GM06990 (cell line): ENCODE results near the gene ELOVL1.

ENCODE experiments used
- DNase-seq: peaks from one replicate; pipeline ENCODE4 v3.0.0-alpha.2; 2011; ENCODE audit not compliant: insufficient read length; ENCODE audit errors: extremely low read depth
- H3K27me3 ChIP-seq: replicated peaks from 2 replicates; pipeline ENCODE4 v1.6.0; 2011; ENCODE audit warnings: low read length; ENCODE audit not compliant: control insufficient read depth, insufficient read depth
- H3K36me3 ChIP-seq: 2 replicates; pipeline ENCODE4 v1.5.1; 2011; ENCODE audit warnings: low read length; ENCODE audit not compliant: control insufficient read depth, insufficient read depth
- H3K4me3 ChIP-seq: replicated peaks from 2 replicates; pipeline ENCODE4 v1.5.1; 2011; ENCODE audit warnings: low read depth, mild to moderate bottlenecking, control low read depth, low read length
- CTCF ChIP-seq: IDR thresholded peaks from 2 replicates; pipeline ENCODE4 v1.5.1; 2011; ENCODE audit warnings: low read length, control low read depth, mild to moderate bottlenecking, inconsistent platforms; ENCODE audit not compliant: insufficient read depth, poor library complexity, severe bottlenecking

ELOVL1 gene

GRCh38 chr1:43386676-43387075 lies 18.9 kb upstream of the ELOVL1 start:
- Histone ChIP-seq H3K4me3 (no peak overlapping the region), H3K27me3 (no peaks in the 10 kb centered on the region), H3K36me3 (peaks cover 18% of the 10 kb centered on the region)
- TF ChIP-seq CTCF: no peak
- DNase-seq: no peak

GRCh38 chr1:43383449-43383848 lies 15.6 kb upstream of the ELOVL1 start:
- no peak for DNase-seq
- no peak overlapping the region for H3K4me3 ChIP-seq
- no peak for TF ChIP-seq CTCF
- H3K27me3 ChIP-seq: no peaks in the 10 kb centered on the region
- peaks cover 18% of the 10 kb centered on the region for H3K36me3 ChIP-seq

DNA sequence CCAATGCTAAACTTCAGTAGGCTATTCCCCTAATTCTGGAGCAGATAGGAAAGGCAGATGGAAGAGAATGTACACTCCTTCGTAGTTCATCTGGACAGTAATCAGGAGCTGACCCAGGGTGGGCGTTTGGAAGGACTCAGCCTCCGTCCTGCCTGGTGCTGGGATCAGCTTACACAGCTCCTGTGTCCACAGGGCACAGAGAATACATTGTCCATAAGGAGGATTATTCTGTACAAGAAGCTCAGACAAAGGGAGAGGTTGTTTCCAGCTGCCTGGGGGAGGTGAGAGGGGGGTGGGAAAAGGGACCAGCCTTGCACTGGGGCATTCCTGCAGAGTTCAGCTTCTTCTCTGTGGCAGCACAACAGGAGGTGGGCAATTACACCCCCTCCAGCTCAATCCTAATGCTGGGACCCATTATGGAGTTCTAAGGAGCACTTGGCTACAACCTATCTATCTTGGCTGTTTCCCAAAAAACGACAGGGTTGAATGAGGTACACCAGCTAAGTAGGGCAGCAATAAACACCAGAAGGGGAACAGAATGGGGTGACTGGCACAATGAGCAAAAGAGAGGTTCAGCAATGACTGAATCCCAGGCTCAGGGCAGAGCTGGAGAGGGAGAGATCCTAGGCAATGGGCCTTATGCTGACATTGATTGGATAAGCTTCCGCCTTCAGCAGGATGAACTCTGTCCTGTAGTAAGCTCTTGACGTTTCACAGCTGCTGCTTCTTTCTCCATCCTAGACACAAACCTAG lies 14.4 kb upstream of the ELOVL1 start:
- H3K4me3 ChIP-seq: no peak overlapping the region
- H3K36me3 ChIP-seq: peaks cover 18% of the 10 kb centered on the region
- TF ChIP-seq CTCF: no peak
- H3K27me3 ChIP-seq: no peaks in the 10 kb centered on the region
- no peak for DNase-seq

- no peak for TF ChIP-seq CTCF
- Histone ChIP-seq H3K4me3 (no peak overlapping the region), H3K36me3 (peaks cover 16% of the 10 kb centered on the region), H3K27me3 (no peaks in the 10 kb centered on the region)
- DNase-seq: no peak
These were observed 13.8 kb upstream of the ELOVL1 start for GRCh38 chr1:43381612-43382011.

GRCh38 chr1:43379476-43379875 lies 11.7 kb upstream of the ELOVL1 start:
- DNase-seq: no peak
- TF ChIP-seq CTCF: no peak
- no peak overlapping the region for H3K4me3 ChIP-seq
- peaks cover 8% of the 10 kb centered on the region for H3K36me3 ChIP-seq
- H3K27me3 ChIP-seq: no peaks in the 10 kb centered on the region

- no peak overlapping the region for H3K4me3 ChIP-seq
- TF ChIP-seq CTCF: no peak
- no peak for DNase-seq
- H3K36me3 ChIP-seq: peaks cover 2% of the 10 kb centered on the region
- H3K27me3 ChIP-seq: no peaks in the 10 kb centered on the region
These were observed 10.0 kb upstream of the ELOVL1 start for GRCh38 chr1:43377831-43378230.
